SK-N-SH (cell line): ENCODE results near the gene SEC31B. TPM values are rescaled to one million over a fixed set of nuclear protein-coding genes. Genes with fewer than 3 reads are reported as not detected.

Source experiments
- CTCF ChIA-PET: fragments of 300-600, 350-600 bp; formaldehyde crosslinking; extraction: SDS; loops from one replicate; lab custom pipeline; 2021; lab: Yijun Ruan, JAX
- POLR2A ChIA-PET: fragments of 350-600 bp; sonication (Branson Sonifier 250); formaldehyde crosslinking; extraction: SDS; loops from one replicate; lab custom pipeline; 2020; ENCODE audit warnings: antibody characterized with exemption, inconsistent platforms; lab: Yijun Ruan, JAX
- DNase-seq: peaks from one replicate; pipeline ENCODE4 v3.0.0; 2012
- H2AFZ ChIP-seq: fragments of 200-600 bp; sonication (generic); 2 replicates; pipeline ENCODE4 v1.8.1; 2016; ENCODE audit warnings: antibody characterized with exemption, mild to moderate bottlenecking, low read depth
- H3F3A ChIP-seq: fragments of 200-600 bp; sonication (generic); replicated peaks from 2 replicates; pipeline ENCODE3; 2016; ENCODE audit warnings: antibody characterized with exemption, mild to moderate bottlenecking; ENCODE audit not compliant: insufficient read depth
- H3K27ac ChIP-seq, 2 experiments: fragments of 200-500 bp in 1 of 2; fragments of 200-600 bp in 1 of 2; sonication (Bioruptor generic) in 1 of 2; sonication (generic), shearing (Covaris generic) in 1 of 2; 2 replicates each; pipeline versions ENCODE4 v1.5.1 to v1.6.1; 2014 to 2016; ENCODE audit warnings: low read depth in 2 of 2, inconsistent platforms in 1 of 2, low read length in 1 of 2, mild to moderate bottlenecking in 1 of 2, mixed read lengths in 1 of 2
- H3K27me3 ChIP-seq: fragments of 200-600 bp; sonication (generic), shearing (Covaris generic); 2 replicates; pipeline ENCODE4 v1.6.1; 2016; ENCODE audit warnings: mixed run types; ENCODE audit not compliant: insufficient read depth
- H3K36me3 ChIP-seq, 2 experiments: fragments of 200-500 bp in 1 of 2; fragments of 200-600 bp in 1 of 2; sonication (Bioruptor generic) in 1 of 2; sonication (generic) in 1 of 2; replicated peaks in 1 of 2; 2 replicates each; pipeline versions ENCODE3 to v1.5.1; 2014 to 2016; ENCODE audit warnings: low read length in 1 of 2, mild to moderate bottlenecking in 1 of 2; ENCODE audit not compliant: insufficient read depth in 2 of 2, control insufficient read depth in 1 of 2
- H3K4me1 ChIP-seq, 2 experiments: fragments of 200-500 bp in 1 of 2; fragments of 200-600 bp in 1 of 2; sonication (Bioruptor generic) in 1 of 2; sonication (generic), shearing (Covaris generic) in 1 of 2; 2 replicates each; pipeline versions ENCODE4 v1.5.1 to v1.6.1; 2014 to 2016; ENCODE audit warnings: low read depth in 1 of 2, low read length in 1 of 2, mixed run types in 1 of 2; ENCODE audit not compliant: insufficient read depth in 2 of 2, control insufficient read depth in 1 of 2
- H3K4me2 ChIP-seq: fragments of 200-600 bp; sonication (generic), shearing (Covaris generic); 2 replicates; pipeline ENCODE4 v1.6.1; 2017; ENCODE audit warnings: mixed run types
- H3K4me3 ChIP-seq, 2 experiments: fragments of 200-500 bp in 1 of 2; fragments of 200-600 bp in 1 of 2; sonication (Bioruptor generic) in 1 of 2; sonication (generic), shearing (Covaris generic) in 1 of 2; 2 replicates each; pipeline versions ENCODE4 v1.5.1 to v1.8.1; 2014 to 2016; ENCODE audit warnings: low read depth in 2 of 2, inconsistent platforms in 1 of 2, low read length in 1 of 2, mild to moderate bottlenecking in 1 of 2, mixed read lengths in 1 of 2, moderate library complexity in 1 of 2
- H3K79me2 ChIP-seq: fragments of 200-600 bp; sonication (generic); 2 replicates; pipeline ENCODE4 v1.8.1; 2017; ENCODE audit warnings: mild to moderate bottlenecking; ENCODE audit not compliant: insufficient read depth
- H3K9ac ChIP-seq: fragments of 200-600 bp; sonication (generic); 2 replicates; pipeline ENCODE4 v1.6.1; 2017; ENCODE audit warnings: mixed run types
- H3K9me2 ChIP-seq: fragments of 200-600 bp; sonication (generic); 2 replicates; pipeline ENCODE4 v1.6.1; 2017; ENCODE audit warnings: mixed run types
- H3K9me3 ChIP-seq: fragments of 200-600 bp; sonication (generic); 2 replicates; pipeline ENCODE4 v1.6.1; 2017; ENCODE audit warnings: mixed run types, mild to moderate bottlenecking, moderate library complexity
- H4K20me1 ChIP-seq: fragments of 200-600 bp; sonication (generic); 2 replicates; pipeline ENCODE4 v1.6.1; 2017; ENCODE audit warnings: mild to moderate bottlenecking, mixed run types; ENCODE audit not compliant: insufficient read depth
- CTCF ChIP-seq: fragments of 200-600 bp; sonication (generic); IDR thresholded peaks from 2 replicates; pipeline ENCODE4 v1.6.1; 2017; ENCODE audit warnings: antibody characterized with exemption, mild to moderate bottlenecking, moderate library complexity
- ELF1 ChIP-seq: IDR thresholded peaks from 2 replicates; pipeline ENCODE4 v1.4.0; 2012
- EP300 ChIP-seq, 2 experiments: IDR thresholded peaks; 2 replicates each; pipeline versions ENCODE4 v1.4.0 to v1.6.1; 2012; ENCODE audit warnings: borderline replicate concordance in 1 of 2, low read depth in 1 of 2, low read length in 1 of 2
- EZH2phosphoT487 ChIP-seq: fragments of 200-600 bp; sonication (generic); IDR thresholded peaks from 2 replicates; pipeline ENCODE4 v1.6.1; 2017; ENCODE audit warnings: low read depth, mixed run types, mild to moderate bottlenecking, antibody characterized with exemption, moderate library complexity, borderline replicate concordance
- FOSL2 ChIP-seq: IDR thresholded peaks from 2 replicates; pipeline ENCODE4 v1.4.0; 2012; ENCODE audit warnings: low read depth, mild to moderate bottlenecking, moderate library complexity, borderline replicate concordance
- FOXJ3 ChIP-seq: sonication (generic); formaldehyde crosslinking; IDR thresholded peaks from 2 replicates; pipeline ENCODE4 v1.5.1; 2020; ENCODE audit warnings: mild to moderate bottlenecking, missing genetic modification reagents
- FOXM1 ChIP-seq: IDR thresholded peaks from 2 replicates; pipeline ENCODE4 v1.4.0; 2012; ENCODE audit warnings: low read depth, mild to moderate bottlenecking
- GABPA ChIP-seq: IDR thresholded peaks from 2 replicates; pipeline ENCODE4 v1.4.0; 2012; ENCODE audit warnings: low read depth, mild to moderate bottlenecking
- IRF3 ChIP-seq: fragments of 150-350 bp; IDR thresholded peaks from 2 replicates; pipeline ENCODE4 v1.6.1; 2016; ENCODE audit warnings: mild to moderate bottlenecking, low read depth, low read length
- JUND ChIP-seq: IDR thresholded peaks from 2 replicates; pipeline ENCODE4 v1.4.0; 2012
- MAX ChIP-seq: IDR thresholded peaks from 2 replicates; pipeline ENCODE4 v1.4.0; 2012; ENCODE audit warnings: low read depth
- POLR2AphosphoS5 ChIP-seq: IDR thresholded peaks from 2 replicates; pipeline ENCODE4 v1.6.1; 2012; ENCODE audit warnings: low read depth, low read length
- RAD21 ChIP-seq: IDR thresholded peaks from 2 replicates; pipeline ENCODE4 v1.6.1; 2012; ENCODE audit warnings: mild to moderate bottlenecking, low read length
- RCOR1 ChIP-seq: fragments of 150-350 bp; IDR thresholded peaks from 2 replicates; pipeline ENCODE4 v1.6.1; 2017; ENCODE audit warnings: antibody characterized with exemption, low read length
- REST ChIP-seq: IDR thresholded peaks from 2 replicates; pipeline ENCODE4 v1.6.1; 2012; ENCODE audit warnings: mild to moderate bottlenecking, low read depth, low read length, moderate library complexity
- RFX5 ChIP-seq: IDR thresholded peaks from 2 replicates; pipeline ENCODE4 v1.6.1; 2012; ENCODE audit warnings: mild to moderate bottlenecking, improper control_type of control experiment, low read length
- RXRA ChIP-seq: IDR thresholded peaks from 2 replicates; pipeline ENCODE4 v1.4.0; 2012; ENCODE audit warnings: low read depth, mild to moderate bottlenecking, borderline replicate concordance
- SMC3 ChIP-seq: IDR thresholded peaks from 2 replicates; pipeline ENCODE4 v1.6.1; 2012; ENCODE audit warnings: low read depth, low read length, improper control_type of control experiment
- TAF1 ChIP-seq: IDR thresholded peaks from 2 replicates; pipeline ENCODE4 v1.6.1; 2012; ENCODE audit warnings: low read depth, mild to moderate bottlenecking, low read length, moderate library complexity, borderline replicate concordance
- TCF12 ChIP-seq: IDR thresholded peaks from 2 replicates; pipeline ENCODE4 v1.4.0; 2012
- WGBS: methylation state at CpG from one replicate; pipeline ENCODE4 v1.1.6; 2017; ENCODE audit warnings: low lambda C conversion rate; 5-methylcytosine and 5-hydroxymethylcytosine counted together
- polyA plus RNA-seq, 3 experiments: library from polyadenylated mRNA; depleted of rRNA; stranded (reverse); fragments of >200 nt; gene quantifications; 2 replicates each; pipeline ENCODE4 v1.2.3, GENCODE V29; 2012

The SEC31B gene
- polyA plus RNA-seq, 1 of the 3 experiments (the other 2 are of a cell fraction) = 8.8 TPM

GRCh38 chr10:100482181-100482833 is 37.4 kb downstream of the SEC31B start (continued):
- TF ChIP-seq CTCF (peak; percentile 94), TCF12 (no peak), RFX5 (peak; percentile 84), FOXM1 (no peak), FOXJ3 (CRISPR knock-in tag) (no peak), REST (0 out of 2 replicates have a peak, but pooled peaks have one; percentile 7), RCOR1 (0 out of 2 replicates have a peak, but pooled peaks have one; percentile 20), RAD21 (peak; percentile 59), RXRA (no peak), SMC3 (peak; percentile 59), EP300 (IDR thresholded peaks at IDR 0.05; ENCODE audit: borderline replicate concordance in 1 of 2, low read depth in 1 of 2, low read length in 1 of 2) (no peak), JUND (no peak)
- TF ChIP-seq, all 33 proteins: peak for 8

- peak overlapping the region; percentile 40; the same call in 1 of the 2 replicates for H2AFZ ChIP-seq
- H3K36me3 ChIP-seq = no peaks in the 10 kb centered on the region
- ChIA-PET CTCF (interaction anchor here (0.7 to 10.3 kb wide), 36 partner anchors 12 to 396 kb away, joined by 3 to 158 read pairs (median 6); no protein-coding TSS in a partner anchor), POLR2A (interaction anchor here (0.9 to 1.2 kb wide), 3 partner anchors 27 to 54 kb away, joined by 3 read pairs; partner anchors contain the start of gene HIF1AN)
- H3K4me2 ChIP-seq = peak overlapping the region; percentile 94
- H3K27ac ChIP-seq = no peak overlapping the region
- H3K9me2 ChIP-seq = no peaks in the 10 kb centered on the region
- H3K27me3 ChIP-seq = peaks cover 25% of the 10 kb centered on the region; the same call in 1 of the 2 replicates
- no peaks in the 10 kb centered on the region for H3K79me2 ChIP-seq
- H3F3A ChIP-seq = no peaks in the 10 kb centered on the region
- no peaks in the 10 kb centered on the region for H3K9me3 ChIP-seq
- H3K4me3 ChIP-seq = peak overlapping the region; percentile 54 to 65
- H3K9ac ChIP-seq = no peak overlapping the region
- no peaks in the 10 kb centered on the region for H4K20me1 ChIP-seq
- WGBS = 3% methylated on average over 11 of the region's 19 CpGs
- peaks cover 0 to 13% of the 10 kb centered on the region in 2 experiments; a peak in 1 of 4 replicates for H3K4me1 ChIP-seq
- DNase-seq = peak; percentile 88
- TF ChIP-seq RCOR1 (no peak), SMC3 (no peak), ELF1 (no peak), EZH2phosphoT487 (no peak), FOXM1 (no peak), TCF12 (no peak), FOSL2 (no peak), RXRA (no peak), GABPA (no peak), TAF1 (no peak), CTCF (peak; percentile 18), IRF3 (0 out of 2 replicates have a peak, but pooled peaks have one; percentile 48), POLR2AphosphoS5 (no peak), EP300 (IDR thresholded peaks at IDR 0.05; ENCODE audit: borderline replicate concordance in 1 of 2, low read depth in 1 of 2, low read length in 1 of 2) (no peak), MAX (peak; percentile 97)
Measured at GRCh38 chr10:100481462-100482081, 38.1 kb downstream of the SEC31B start.
